ENCODE measurements around the gene SYT9.
"Not testable (repeated sequence)": the region's sequence is repeated elsewhere in the genome, so short reads cannot be mapped to it uniquely, and the experiment has no call there.

The SYT9 gene

GRCh38 chr11:7303146-7303545 lies 51.4 kb downstream of the SYT9 start:
- H3K36me3 ChIP-seq (ENCODE audit: control insufficient read depth, insufficient read depth, low read length): no peaks in the 10 kb centered on the region
- no peaks in the 10 kb centered on the region for H3K4me1 ChIP-seq (ENCODE audit: control insufficient read depth, insufficient read depth, low read length)
- no peaks in the 10 kb centered on the region for H3K27me3 ChIP-seq (ENCODE audit: control insufficient read depth, insufficient read depth, low read length)
- H3K4me3 ChIP-seq (ENCODE audit: low read depth, low read length): no peak overlapping the region
- H3K27ac ChIP-seq (ENCODE audit: low read depth, low read length): no peak overlapping the region
- H3K9me3 ChIP-seq (ENCODE audit: control insufficient read depth, insufficient read depth, low read depth, low read length): no peaks in the 10 kb centered on the region
- no peak overlapping the region for H3K9ac ChIP-seq (ENCODE audit: low read length)

- 0 out of 2 replicates have a peak, but pooled peaks cover 3% of the 10 kb centered on the region for H3K4me1 ChIP-seq (ENCODE audit: control insufficient read depth, insufficient read depth, low read length)
- no peak overlapping the region for H3K9ac ChIP-seq (ENCODE audit: low read length)
- no peak overlapping the region for H3K27ac ChIP-seq (ENCODE audit: low read depth, low read length)
- H3K4me3 ChIP-seq (ENCODE audit: low read depth, low read length): no peak overlapping the region
- no peaks in the 10 kb centered on the region for H3K36me3 ChIP-seq (ENCODE audit: control insufficient read depth, insufficient read depth, low read length)
- no peaks in the 10 kb centered on the region for H3K27me3 ChIP-seq (ENCODE audit: control insufficient read depth, insufficient read depth, low read length)
- no peaks in the 10 kb centered on the region for H3K9me3 ChIP-seq (ENCODE audit: control insufficient read depth, insufficient read depth, low read depth, low read length)
Measured at GRCh38 chr11:7306900-7307299, 55.2 kb downstream of the SYT9 start.

GRCh38 chr11:7307836-7308235 lies 56.1 kb downstream of the SYT9 start:
- no peak overlapping the region for H3K27ac ChIP-seq (ENCODE audit: low read depth, low read length)
- no peaks in the 10 kb centered on the region for H3K27me3 ChIP-seq (ENCODE audit: control insufficient read depth, insufficient read depth, low read length)
- H3K4me1 ChIP-seq (ENCODE audit: control insufficient read depth, insufficient read depth, low read length): 0 out of 2 replicates have a peak, but pooled peaks cover 3% of the 10 kb centered on the region

GRCh38 chr11:7311903-7312302 lies 60.2 kb downstream of the SYT9 start:
- Histone ChIP-seq H3K27me3 (ENCODE audit: control insufficient read depth, insufficient read depth, low read length) (no peaks in the 10 kb centered on the region), H3K27ac (ENCODE audit: low read depth, low read length) (no peak overlapping the region), H3K36me3 (ENCODE audit: control insufficient read depth, insufficient read depth, low read length) (no peaks in the 10 kb centered on the region), H3K4me3 (ENCODE audit: low read depth, low read length) (no peak overlapping the region), H3K9ac (ENCODE audit: low read length) (no peak overlapping the region), H3K4me1 (ENCODE audit: control insufficient read depth, insufficient read depth, low read length) (peaks cover 10% of the 10 kb centered on the region; the same call in 1 of the 2 replicates), H3K9me3 (ENCODE audit: control insufficient read depth, insufficient read depth, low read depth, low read length) (no peaks in the 10 kb centered on the region)

More at GRCh38 chr11:7307836-7308235, 56.1 kb downstream of the SYT9 start:
- Histone ChIP-seq H3K4me3 (ENCODE audit: low read depth, low read length) (no peak overlapping the region), H3K9me3 (ENCODE audit: control insufficient read depth, insufficient read depth, low read depth, low read length) (no peaks in the 10 kb centered on the region), H3K36me3 (ENCODE audit: control insufficient read depth, insufficient read depth, low read length) (no peaks in the 10 kb centered on the region), H3K9ac (ENCODE audit: low read length) (no peak overlapping the region)

- Histone ChIP-seq H3K4me1 (ENCODE audit: control insufficient read depth, insufficient read depth, low read length) (peaks cover 12% of the 10 kb centered on the region; the same call in 1 of the 2 replicates), H3K27me3 (ENCODE audit: control insufficient read depth, insufficient read depth, low read length) (no peaks in the 10 kb centered on the region), H3K27ac (ENCODE audit: low read depth, low read length) (no peak overlapping the region), H3K9me3 (ENCODE audit: control insufficient read depth, insufficient read depth, low read depth, low read length) (no peaks in the 10 kb centered on the region), H3K9ac (ENCODE audit: low read length) (no peak overlapping the region), H3K36me3 (ENCODE audit: control insufficient read depth, insufficient read depth, low read length) (no peaks in the 10 kb centered on the region), H3K4me3 (ENCODE audit: low read depth, low read length) (no peak overlapping the region)
Measured at GRCh38 chr11:7314811-7315604, 63.3 kb downstream of the SYT9 start.

- no peaks in the 10 kb centered on the region for H3K27me3 ChIP-seq (ENCODE audit: control insufficient read depth, insufficient read depth, low read length)
- H3K9ac ChIP-seq (ENCODE audit: low read length): no peak overlapping the region
- H3K4me1 ChIP-seq (ENCODE audit: control insufficient read depth, insufficient read depth, low read length): peaks cover 12% of the 10 kb centered on the region; the same call in 1 of the 2 replicates
- no peaks in the 10 kb centered on the region for H3K36me3 ChIP-seq (ENCODE audit: control insufficient read depth, insufficient read depth, low read length)
- no peaks in the 10 kb centered on the region for H3K9me3 ChIP-seq (ENCODE audit: control insufficient read depth, insufficient read depth, low read depth, low read length)
- no peak overlapping the region for H3K4me3 ChIP-seq (ENCODE audit: low read depth, low read length)
- no peak overlapping the region for H3K27ac ChIP-seq (ENCODE audit: low read depth, low read length)
Measured at GRCh38 chr11:7319501-7319900, 67.8 kb downstream of the SYT9 start.

GRCh38 chr11:7320306-7320705 lies 68.6 kb downstream of the SYT9 start:
- Histone ChIP-seq H3K27ac (ENCODE audit: low read depth, low read length) (no peak overlapping the region), H3K27me3 (ENCODE audit: control insufficient read depth, insufficient read depth, low read length) (no peaks in the 10 kb centered on the region), H3K4me1 (ENCODE audit: control insufficient read depth, insufficient read depth, low read length) (peaks cover 7% of the 10 kb centered on the region; the same call in 1 of the 2 replicates), H3K9me3 (ENCODE audit: control insufficient read depth, insufficient read depth, low read depth, low read length) (no peaks in the 10 kb centered on the region), H3K36me3 (ENCODE audit: control insufficient read depth, insufficient read depth, low read length) (no peaks in the 10 kb centered on the region), H3K9ac (ENCODE audit: low read length) (no peak overlapping the region), H3K4me3 (ENCODE audit: low read depth, low read length) (no peak overlapping the region)

- H3K4me1 ChIP-seq (ENCODE audit: control insufficient read depth, insufficient read depth, low read length): peaks cover 5% of the 10 kb centered on the region; the same call in 1 of the 2 replicates
- H3K9ac ChIP-seq (ENCODE audit: low read length): no peak overlapping the region
- no peaks in the 10 kb centered on the region for H3K9me3 ChIP-seq (ENCODE audit: control insufficient read depth, insufficient read depth, low read depth, low read length)
- H3K36me3 ChIP-seq (ENCODE audit: control insufficient read depth, insufficient read depth, low read length): no peaks in the 10 kb centered on the region
- no peaks in the 10 kb centered on the region for H3K27me3 ChIP-seq (ENCODE audit: control insufficient read depth, insufficient read depth, low read length)
- H3K27ac ChIP-seq (ENCODE audit: low read depth, low read length): no peak overlapping the region
- H3K4me3 ChIP-seq (ENCODE audit: low read depth, low read length): no peak overlapping the region
Measured at GRCh38 chr11:7321473-7322450, 70.1 kb downstream of the SYT9 start.

GRCh38 chr11:7332451-7332850 lies 80.7 kb downstream of the SYT9 start:
- H3K36me3 ChIP-seq (ENCODE audit: control insufficient read depth, insufficient read depth, low read length): no peaks in the 10 kb centered on the region
- H3K27ac ChIP-seq (ENCODE audit: low read depth, low read length): no peak overlapping the region
- H3K9ac ChIP-seq (ENCODE audit: low read length): no peak overlapping the region
- H3K27me3 ChIP-seq (ENCODE audit: control insufficient read depth, insufficient read depth, low read length): no peaks in the 10 kb centered on the region
- H3K4me3 ChIP-seq (ENCODE audit: low read depth, low read length): no peak overlapping the region
- H3K4me1 ChIP-seq (ENCODE audit: control insufficient read depth, insufficient read depth, low read length): no peaks in the 10 kb centered on the region
- H3K9me3 ChIP-seq (ENCODE audit: control insufficient read depth, insufficient read depth, low read depth, low read length): no peaks in the 10 kb centered on the region

GRCh38 chr11:7332962-7333361 lies 81.3 kb downstream of the SYT9 start:
- Histone ChIP-seq H3K27ac (ENCODE audit: low read depth, low read length) (no peak overlapping the region), H3K36me3 (ENCODE audit: control insufficient read depth, insufficient read depth, low read length) (no peaks in the 10 kb centered on the region), H3K4me1 (ENCODE audit: control insufficient read depth, insufficient read depth, low read length) (no peaks in the 10 kb centered on the region), H3K9me3 (ENCODE audit: control insufficient read depth, insufficient read depth, low read depth, low read length) (no peaks in the 10 kb centered on the region), H3K4me3 (ENCODE audit: low read depth, low read length) (no peak overlapping the region), H3K27me3 (ENCODE audit: control insufficient read depth, insufficient read depth, low read length) (no peaks in the 10 kb centered on the region), H3K9ac (ENCODE audit: low read length) (no peak overlapping the region)

GRCh38 chr11:7335442-7335841 lies 83.7 kb downstream of the SYT9 start:
- not testable (repeated sequence) for H3K9me3 ChIP-seq (ENCODE audit: control insufficient read depth, insufficient read depth, low read depth, low read length); H3K27ac ChIP-seq (ENCODE audit: low read depth, low read length); H3K9ac ChIP-seq (ENCODE audit: low read length); H3K36me3 ChIP-seq (ENCODE audit: control insufficient read depth, insufficient read depth, low read length); H3K4me1 ChIP-seq (ENCODE audit: control insufficient read depth, insufficient read depth, low read length); H3K27me3 ChIP-seq (ENCODE audit: control insufficient read depth, insufficient read depth, low read length); H3K4me3 ChIP-seq (ENCODE audit: low read depth, low read length)
